ENCODE measurements around the gene USP22.

The USP22 gene

DNA sequence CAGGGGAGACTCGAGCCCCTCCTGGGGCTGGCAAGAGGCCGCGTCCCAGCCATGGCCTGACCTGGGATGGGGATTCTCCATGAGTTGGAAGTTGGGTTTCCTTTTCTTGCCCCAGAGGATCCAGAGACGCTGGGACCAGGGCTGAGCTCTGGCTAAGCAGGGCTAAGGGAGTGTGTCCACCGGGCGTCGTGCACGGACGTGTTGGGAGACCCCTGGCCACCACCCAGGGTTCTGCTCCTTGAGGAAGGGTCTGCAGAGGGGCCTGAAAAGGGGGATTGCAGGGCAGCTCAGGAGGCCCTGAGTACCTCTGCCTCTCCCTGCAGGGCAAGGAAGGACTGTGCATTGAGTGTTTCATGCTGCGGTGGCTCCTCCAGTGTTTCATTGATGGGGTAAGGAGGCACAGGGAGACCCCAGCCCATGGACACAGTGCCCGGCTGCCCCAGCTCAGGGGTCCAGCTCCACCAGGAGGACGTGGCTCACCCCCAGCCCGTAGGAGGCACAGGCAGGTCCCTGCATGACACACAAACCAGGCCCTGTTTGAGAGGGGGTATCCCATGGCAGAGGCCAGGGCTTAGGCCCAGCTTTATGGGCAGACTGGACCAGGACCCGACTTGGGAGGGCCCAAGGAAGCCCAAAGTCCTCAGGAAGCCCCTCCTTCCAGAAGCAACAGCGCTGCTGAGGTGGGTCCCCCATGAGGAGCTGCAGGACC lies 47.5 kb downstream of the USP22 start:
- H3K4me1 ChIP-seq (ENCODE audit: control insufficient read depth, insufficient read depth, low read length) = 0 out of 2 replicates have a peak, but pooled peaks cover 2% of the 10 kb centered on the region

DNA sequence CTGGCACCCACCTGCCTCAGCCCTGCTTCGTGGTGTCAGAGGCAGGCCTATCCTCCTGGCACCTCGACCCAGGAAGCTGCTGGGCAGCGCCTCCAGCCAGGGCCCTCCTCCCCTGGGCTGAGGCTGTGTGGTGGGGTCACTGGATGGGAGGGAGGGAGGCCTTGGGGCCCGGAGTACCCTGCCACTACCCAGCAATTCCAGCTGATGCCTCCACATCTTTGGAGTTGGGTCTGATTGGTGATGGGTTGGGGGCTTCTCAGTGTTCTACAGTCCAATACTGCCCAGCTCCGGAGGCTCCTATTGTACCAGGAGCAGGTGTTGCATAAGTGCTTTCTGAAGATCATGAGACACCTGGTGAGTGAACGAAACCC lies 48.0 kb downstream of the USP22 start:
- Histone ChIP-seq H3K27ac (ENCODE audit: low read length) (no peak overlapping the region), H3K27me3 (ENCODE audit: control insufficient read depth, insufficient read depth, low read length) (no peaks in the 10 kb centered on the region), H3K36me3 (ENCODE audit: control insufficient read depth, insufficient read depth, low read length) (peaks cover under 1% of the 10 kb centered on the region), H3K9me3 (ENCODE audit: control insufficient read depth, insufficient read depth, low read length) (no peaks in the 10 kb centered on the region), H3K4me3 (ENCODE audit: low read length) (no peak overlapping the region), H3K4me1 (ENCODE audit: control insufficient read depth, insufficient read depth, low read length) (0 out of 2 replicates have a peak, but pooled peaks cover 1% of the 10 kb centered on the region)
- DNase-seq (ENCODE audit: low read depth, low spot score) = no peak
- WGBS (ENCODE audit: insufficient coverage, insufficient read length) = no CpG with 5 or more reads among the region's 6 CpGs

More for the DNA sequence above, 47.5 kb downstream of the USP22 start:
- no peaks in the 10 kb centered on the region for H3K9me3 ChIP-seq (ENCODE audit: control insufficient read depth, insufficient read depth, low read length)
- no peak for DNase-seq (ENCODE audit: low read depth, low spot score)
- no peak overlapping the region for H3K27ac ChIP-seq (ENCODE audit: low read length)
- peaks cover 5% of the 10 kb centered on the region for H3K36me3 ChIP-seq (ENCODE audit: control insufficient read depth, insufficient read depth, low read length)
- H3K4me3 ChIP-seq (ENCODE audit: low read length) = no peak overlapping the region
- no peaks in the 10 kb centered on the region for H3K27me3 ChIP-seq (ENCODE audit: control insufficient read depth, insufficient read depth, low read length)
- WGBS (ENCODE audit: insufficient coverage, insufficient read length) = no CpG with 5 or more reads among the region's 15 CpGs

GRCh38 chr17:20993863-20994778 lies 48.7 kb downstream of the USP22 start:
- no CpG with 5 or more reads among the region's 18 CpGs for WGBS (ENCODE audit: insufficient coverage, insufficient read length)
- Histone ChIP-seq H3K4me1 (ENCODE audit: control insufficient read depth, insufficient read depth, low read length) (no peaks in the 10 kb centered on the region), H3K36me3 (ENCODE audit: control insufficient read depth, insufficient read depth, low read length) (no peaks in the 10 kb centered on the region; the same call in 1 of the 2 replicates), H3K27ac (ENCODE audit: low read length) (no peak overlapping the region), H3K4me3 (ENCODE audit: low read length) (no peak overlapping the region), H3K27me3 (ENCODE audit: control insufficient read depth, insufficient read depth, low read length) (no peaks in the 10 kb centered on the region), H3K9me3 (ENCODE audit: control insufficient read depth, insufficient read depth, low read length) (no peaks in the 10 kb centered on the region)
- DNase-seq (ENCODE audit: low read depth, low spot score) = no peak

DNA sequence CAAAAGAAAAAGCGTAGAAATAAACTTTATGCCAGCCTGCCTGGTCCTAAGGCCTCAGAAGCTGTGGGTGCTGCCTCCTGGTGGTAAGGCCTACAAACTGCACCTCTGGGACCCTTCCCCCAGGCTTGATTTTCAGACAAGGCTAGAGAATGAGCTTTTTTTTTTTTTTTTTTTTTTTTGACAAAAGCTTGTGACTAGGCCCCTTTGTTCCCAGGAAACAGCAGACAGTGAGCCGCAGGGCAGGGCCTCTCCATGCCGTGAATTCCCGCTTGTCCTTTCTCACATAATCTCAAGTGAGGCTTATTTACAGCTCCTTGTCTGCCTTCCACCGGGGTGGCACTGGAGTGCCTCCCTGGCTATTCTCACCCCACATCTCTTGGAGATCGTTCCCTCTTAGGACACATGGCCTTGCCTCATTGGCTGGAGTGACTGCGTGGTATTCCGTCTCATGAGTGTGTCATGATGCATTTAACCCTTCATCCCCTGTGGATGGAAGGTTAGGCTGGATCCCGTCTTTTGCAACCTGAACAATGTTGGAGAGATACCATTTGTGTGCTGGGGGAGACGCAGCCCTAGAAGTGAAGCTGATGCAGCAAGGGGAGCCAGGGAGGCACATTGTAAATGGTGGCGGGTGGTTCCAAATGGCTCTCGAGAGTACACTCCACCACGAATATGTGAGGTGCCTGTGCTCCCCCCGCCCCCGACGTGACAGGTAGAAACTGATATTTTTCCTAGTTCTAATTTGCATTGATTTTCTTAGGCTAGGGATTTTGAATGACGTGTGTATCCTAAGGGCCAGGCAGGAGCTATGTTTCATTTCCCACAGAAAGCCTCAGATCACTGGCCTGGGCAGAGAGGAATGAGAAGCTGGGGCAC lies 49.6 kb downstream of the USP22 start:
- no peaks in the 10 kb centered on the region; the same call in 1 of the 2 replicates for H3K36me3 ChIP-seq (ENCODE audit: control insufficient read depth, insufficient read depth, low read length)
- H3K4me1 ChIP-seq (ENCODE audit: control insufficient read depth, insufficient read depth, low read length) = no peaks in the 10 kb centered on the region
- DNase-seq (ENCODE audit: low read depth, low spot score) = peak; percentile 80
- no peaks in the 10 kb centered on the region for H3K9me3 ChIP-seq (ENCODE audit: control insufficient read depth, insufficient read depth, low read length)
- H3K4me3 ChIP-seq (ENCODE audit: low read length) = no peak overlapping the region
- no CpG with 5 or more reads among the region's 17 CpGs for WGBS (ENCODE audit: insufficient coverage, insufficient read length)
- H3K27ac ChIP-seq (ENCODE audit: low read length) = no peak overlapping the region
- no peaks in the 10 kb centered on the region for H3K27me3 ChIP-seq (ENCODE audit: control insufficient read depth, insufficient read depth, low read length)

DNA sequence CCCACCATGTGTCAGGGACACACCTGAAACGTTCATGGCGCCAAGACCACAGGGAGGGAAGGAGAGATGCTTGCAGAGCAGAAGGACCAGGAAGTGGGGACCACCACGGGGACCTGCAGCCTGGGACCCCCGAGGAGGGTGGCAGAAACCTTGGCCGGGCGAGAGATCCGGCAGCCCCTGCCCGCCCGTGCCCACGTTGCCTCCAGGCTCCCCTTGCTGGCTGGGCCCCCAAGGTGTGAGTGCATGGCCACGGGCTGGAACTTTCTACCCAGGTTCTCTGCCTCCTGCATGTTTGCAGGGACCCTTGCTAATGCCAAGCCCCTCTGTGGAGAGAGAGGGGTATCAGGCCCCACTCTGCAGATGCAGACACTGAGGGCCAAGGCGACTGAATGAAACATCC lies 50.4 kb downstream of the USP22 start:
- H3K4me1 ChIP-seq (ENCODE audit: control insufficient read depth, insufficient read depth, low read length) = no peaks in the 10 kb centered on the region
- no peak overlapping the region for H3K4me3 ChIP-seq (ENCODE audit: low read length)
- no CpG with 5 or more reads among the region's 12 CpGs for WGBS (ENCODE audit: insufficient coverage, insufficient read length)
- H3K36me3 ChIP-seq (ENCODE audit: control insufficient read depth, insufficient read depth, low read length) = no peaks in the 10 kb centered on the region; the same call in 1 of the 2 replicates
- H3K27me3 ChIP-seq (ENCODE audit: control insufficient read depth, insufficient read depth, low read length) = no peaks in the 10 kb centered on the region
- no peak overlapping the region for H3K27ac ChIP-seq (ENCODE audit: low read length)
- no peak for DNase-seq (ENCODE audit: low read depth, low spot score)
- no peaks in the 10 kb centered on the region for H3K9me3 ChIP-seq (ENCODE audit: control insufficient read depth, insufficient read depth, low read length)

- Histone ChIP-seq H3K27ac (ENCODE audit: low read length) (no peak overlapping the region), H3K4me1 (ENCODE audit: control insufficient read depth, insufficient read depth, low read length) (no peaks in the 10 kb centered on the region), H3K27me3 (ENCODE audit: control insufficient read depth, insufficient read depth, low read length) (no peaks in the 10 kb centered on the region), H3K4me3 (ENCODE audit: low read length) (no peak overlapping the region), H3K36me3 (ENCODE audit: control insufficient read depth, insufficient read depth, low read length) (no peaks in the 10 kb centered on the region; the same call in 1 of the 2 replicates), H3K9me3 (ENCODE audit: control insufficient read depth, insufficient read depth, low read length) (no peaks in the 10 kb centered on the region)
- no peak for DNase-seq (ENCODE audit: low read depth, low spot score)
- WGBS (ENCODE audit: insufficient coverage, insufficient read length) = no CpG with 5 or more reads among the region's 17 CpGs
Observed at GRCh38 chr17:20991276-20992037, 51.4 kb downstream of the USP22 start.

- WGBS (ENCODE audit: insufficient coverage, insufficient read length) = no CpG with 5 or more reads among the region's 6 CpGs
- DNase-seq (ENCODE audit: low read depth, low spot score) = no peak
- H3K4me1 ChIP-seq (ENCODE audit: control insufficient read depth, insufficient read depth, low read length) = no peaks in the 10 kb centered on the region
- H3K9me3 ChIP-seq (ENCODE audit: control insufficient read depth, insufficient read depth, low read length) = no peaks in the 10 kb centered on the region
- H3K4me3 ChIP-seq (ENCODE audit: low read length) = no peak overlapping the region
- no peak overlapping the region for H3K27ac ChIP-seq (ENCODE audit: low read length)
- H3K36me3 ChIP-seq (ENCODE audit: control insufficient read depth, insufficient read depth, low read length) = no peaks in the 10 kb centered on the region; the same call in 1 of the 2 replicates
- no peaks in the 10 kb centered on the region for H3K27me3 ChIP-seq (ENCODE audit: control insufficient read depth, insufficient read depth, low read length)
Observed at GRCh38 chr17:20989991-20990855, 52.6 kb downstream of the USP22 start.

GRCh38 chr17:20989481-20989880 lies 53.3 kb downstream of the USP22 start:
- Histone ChIP-seq H3K27ac (ENCODE audit: low read length) (no peak overlapping the region), H3K4me3 (ENCODE audit: low read length) (no peak overlapping the region), H3K36me3 (ENCODE audit: control insufficient read depth, insufficient read depth, low read length) (no peaks in the 10 kb centered on the region), H3K4me1 (ENCODE audit: control insufficient read depth, insufficient read depth, low read length) (no peaks in the 10 kb centered on the region), H3K27me3 (ENCODE audit: control insufficient read depth, insufficient read depth, low read length) (no peaks in the 10 kb centered on the region), H3K9me3 (ENCODE audit: control insufficient read depth, insufficient read depth, low read length) (no peaks in the 10 kb centered on the region)
- no CpG with 5 or more reads among the region's 7 CpGs for WGBS (ENCODE audit: insufficient coverage, insufficient read length)
- no peak for DNase-seq (ENCODE audit: low read depth, low spot score)

GRCh38 chr17:20988896-20989295 lies 53.9 kb downstream of the USP22 start:
- Histone ChIP-seq H3K4me3 (ENCODE audit: low read length) (no peak overlapping the region), H3K27me3 (ENCODE audit: control insufficient read depth, insufficient read depth, low read length) (no peaks in the 10 kb centered on the region), H3K9me3 (ENCODE audit: control insufficient read depth, insufficient read depth, low read length) (no peaks in the 10 kb centered on the region), H3K27ac (ENCODE audit: low read length) (no peak overlapping the region), H3K36me3 (ENCODE audit: control insufficient read depth, insufficient read depth, low read length) (no peaks in the 10 kb centered on the region), H3K4me1 (ENCODE audit: control insufficient read depth, insufficient read depth, low read length) (no peaks in the 10 kb centered on the region)
- WGBS (ENCODE audit: insufficient coverage, insufficient read length) = no CpG with 5 or more reads among the region's 3 CpGs
- no peak for DNase-seq (ENCODE audit: low read depth, low spot score)

All from iPS DF 6.9 (cell line).